ENCODE measurements around the gene NMBR. TPM values are rescaled to one million over a fixed set of nuclear protein-coding genes. Genes with fewer than 3 reads are reported as not detected.
"Not testable (repeated sequence)": the region's sequence is repeated elsewhere in the genome, so short reads cannot be mapped to it uniquely, and the experiment has no call there.

Gene NMBR
- total RNA-seq, 1 donor from 2014 or later: not detected

GRCh38 chr6:142071981-142072380 is 74.9 kb downstream of the NMBR start:
- no peak for DNase-seq
- H3K27me3 ChIP-seq: no peaks in the 10 kb centered on the region
- H3K4me3 ChIP-seq: no peak overlapping the region
- no peaks in the 10 kb centered on the region for H3K36me3 ChIP-seq
- ATAC-seq: no peak
- H3K27ac ChIP-seq: no peak overlapping the region
- H3K4me1 ChIP-seq: no peaks in the 10 kb centered on the region
- intact Hi-C loops (cut with DNase I): no loop called here
- H3K9me3 ChIP-seq: no peaks in the 10 kb centered on the region
- no peak for TF ChIP-seq CTCF (IDR thresholded peaks at IDR 0.05)

- H3K36me3 ChIP-seq: no peaks in the 10 kb centered on the region
- ATAC-seq (no peak), DNase-seq (no peak)
- H3K9me3 ChIP-seq: no peaks in the 10 kb centered on the region
- no peaks in the 10 kb centered on the region for H3K4me1 ChIP-seq
- no peaks in the 10 kb centered on the region for H3K27me3 ChIP-seq
- TF ChIP-seq CTCF (IDR thresholded peaks at IDR 0.05): no peak
- H3K27ac ChIP-seq: no peak overlapping the region
- intact Hi-C loops (cut with DNase I): no loop called here
- no peak overlapping the region for H3K4me3 ChIP-seq
Observed at GRCh38 chr6:142068416-142068815, 78.5 kb downstream of the NMBR start.

GRCh38 chr6:142062861-142063260 is 84.1 kb downstream of the NMBR start:
- H3K27me3 ChIP-seq; intact Hi-C loops (cut with DNase I); H3K4me3 ChIP-seq; ATAC-seq; H3K4me1 ChIP-seq; H3K27ac ChIP-seq; H3K9me3 ChIP-seq; DNase-seq; H3K36me3 ChIP-seq: not testable (repeated sequence)

- intact Hi-C loops (cut with DNase I): no loop called here
- no peak for ATAC-seq
Observed at GRCh38 chr6:142058551-142059290, 88.2 kb downstream of the NMBR start.

GRCh38 chr6:142055219-142055618 is 91.7 kb downstream of the NMBR start:
- intact Hi-C loops (cut with DNase I): no loop called here
- H3K4me3 ChIP-seq: no peak overlapping the region

More at GRCh38 chr6:142058551-142059290, 88.2 kb downstream of the NMBR start:
- no peaks in the 10 kb centered on the region for H3K9me3 ChIP-seq
- no peak for TF ChIP-seq CTCF (IDR thresholded peaks at IDR 0.05)
- H3K27me3 ChIP-seq: no peaks in the 10 kb centered on the region
- H3K27ac ChIP-seq: no peak overlapping the region
- no peak for DNase-seq
- no peaks in the 10 kb centered on the region for H3K36me3 ChIP-seq
- no peak overlapping the region for H3K4me3 ChIP-seq
- H3K4me1 ChIP-seq: no peaks in the 10 kb centered on the region

More at GRCh38 chr6:142055219-142055618, 91.7 kb downstream of the NMBR start:
- H3K27ac ChIP-seq: no peak overlapping the region
- no peaks in the 10 kb centered on the region for H3K36me3 ChIP-seq
- no peaks in the 10 kb centered on the region for H3K27me3 ChIP-seq
- no peaks in the 10 kb centered on the region for H3K4me1 ChIP-seq
- DNase-seq: no peak
- no peak for TF ChIP-seq CTCF (IDR thresholded peaks at IDR 0.05)
- ATAC-seq: no peak
- H3K9me3 ChIP-seq: peaks cover 6% of the 10 kb centered on the region
